Measurements from ENCODE around the gene CACNA1S. TPM values are rescaled to one million over a fixed set of nuclear protein-coding genes. Genes with fewer than 3 reads are reported as not detected.

Gene CACNA1S
- total RNA-seq, 1 donor from 2014 or later: 0.06 TPM

DNA sequence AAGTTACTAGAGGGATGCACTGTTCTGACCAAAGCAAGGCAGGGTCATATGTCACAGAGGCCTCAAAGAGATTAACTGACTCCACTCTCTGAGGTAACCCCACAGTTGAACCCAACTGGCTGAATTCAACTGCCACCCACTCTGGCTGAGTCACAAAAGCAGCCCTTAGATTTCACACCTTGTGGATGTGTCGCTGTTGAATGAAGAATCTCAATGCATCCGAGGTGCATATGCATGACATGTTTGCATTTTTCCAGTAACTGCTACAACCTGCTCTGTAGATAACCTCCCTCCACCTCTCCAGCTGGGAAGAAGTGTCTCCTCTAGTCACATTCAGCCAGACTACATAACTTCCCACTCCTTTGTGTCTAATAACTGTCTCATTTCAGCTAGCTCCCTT is 60.8 kb downstream of the CACNA1S start:
- Histone ChIP-seq H3K27ac (no peak overlapping the region), H3K36me3 (no peaks in the 10 kb centered on the region), H3K4me3 (no peak overlapping the region), H3K9me3 (no peaks in the 10 kb centered on the region), H3K27me3 (ENCODE audit: low read depth) (no peaks in the 10 kb centered on the region), H3K4me1 (peaks cover 7% of the 10 kb centered on the region)
- no peak for DNase-seq
- TF ChIP-seq CTCF (IDR thresholded peaks at IDR 0.05): no peak
- intact Hi-C loops (cut with DNase I): no loop called here
- no peak for ATAC-seq

GRCh38 chr1:201050515-201051277 is 61.5 kb downstream of the CACNA1S start:
- Histone ChIP-seq H3K27ac (no peak overlapping the region), H3K36me3 (no peaks in the 10 kb centered on the region), H3K4me3 (no peak overlapping the region), H3K9me3 (no peaks in the 10 kb centered on the region), H3K4me1 (peaks cover 4% of the 10 kb centered on the region), H3K27me3 (ENCODE audit: low read depth) (no peaks in the 10 kb centered on the region)
- intact Hi-C loops (cut with DNase I): no loop called here
- ATAC-seq (no peak), DNase-seq (no peak)
- no peak for TF ChIP-seq CTCF (IDR thresholded peaks at IDR 0.05)

DNA sequence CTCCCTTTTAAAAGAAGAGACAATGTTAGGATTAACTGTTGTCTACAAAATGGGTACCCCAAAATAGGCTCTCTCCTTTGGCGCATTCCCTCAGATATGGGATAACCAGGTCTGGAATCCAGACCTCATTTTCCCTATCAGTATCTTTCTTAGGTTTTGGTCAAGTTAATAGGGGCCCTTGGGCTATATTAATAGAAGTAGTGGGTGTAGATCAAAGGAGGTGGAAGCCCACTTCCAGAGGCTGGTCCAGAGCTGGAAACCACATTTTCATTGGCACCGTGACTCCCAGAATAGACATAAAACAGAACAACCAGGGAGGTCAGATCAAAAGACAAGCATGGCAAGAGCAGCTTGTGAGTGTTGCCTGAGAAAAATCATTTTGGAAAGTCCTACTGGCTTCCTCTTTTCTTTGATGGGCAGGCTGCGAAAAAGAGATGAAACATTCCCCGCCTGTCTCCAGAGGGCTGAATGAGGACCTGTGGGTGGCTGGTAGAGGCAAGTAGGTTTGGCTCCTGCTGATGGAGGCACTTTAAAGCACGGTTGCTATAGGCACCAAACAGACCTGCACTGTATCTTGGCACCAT is 62.9 kb downstream of the CACNA1S start:
- no peak for TF ChIP-seq CTCF (IDR thresholded peaks at IDR 0.05)
- H3K4me1 ChIP-seq: no peaks in the 10 kb centered on the region
- H3K4me3 ChIP-seq: no peak overlapping the region
- no peak for ATAC-seq
- H3K36me3 ChIP-seq: no peaks in the 10 kb centered on the region
- no peaks in the 10 kb centered on the region for H3K9me3 ChIP-seq
- intact Hi-C loops (cut with DNase I): no loop called here
- no peak overlapping the region for H3K27ac ChIP-seq
- H3K27me3 ChIP-seq (ENCODE audit: low read depth): no peaks in the 10 kb centered on the region
- no peak for DNase-seq

GRCh38 chr1:201048521-201048920 is 63.7 kb downstream of the CACNA1S start:
- no peak for DNase-seq
- no peak for ATAC-seq
- TF ChIP-seq CTCF (IDR thresholded peaks at IDR 0.05): no peak
- Histone ChIP-seq H3K27me3 (ENCODE audit: low read depth) (no peaks in the 10 kb centered on the region), H3K9me3 (no peaks in the 10 kb centered on the region), H3K27ac (no peak overlapping the region), H3K4me3 (no peak overlapping the region), H3K4me1 (no peaks in the 10 kb centered on the region), H3K36me3 (no peaks in the 10 kb centered on the region)
- intact Hi-C loops (cut with DNase I): no loop called here

- ATAC-seq: no peak
- intact Hi-C loops (cut with DNase I): loop anchor here (5.0 kb wide), 1 partner anchor 72 kb away; no protein-coding TSS in a partner anchor
- TF ChIP-seq CTCF (IDR thresholded peaks at IDR 0.05): no peak
- Histone ChIP-seq H3K27me3 (ENCODE audit: low read depth) (no peaks in the 10 kb centered on the region), H3K36me3 (no peaks in the 10 kb centered on the region), H3K4me3 (no peak overlapping the region), H3K27ac (no peak overlapping the region), H3K9me3 (no peaks in the 10 kb centered on the region), H3K4me1 (no peaks in the 10 kb centered on the region)
- no peak for DNase-seq
These were observed 68.1 kb downstream of the CACNA1S start for GRCh38 chr1:201044119-201044518.
